NCI-H82 treated with DMSO at 0.1 percent for 48 hours (cell line): ENCODE measurements around the gene CACNA2D2.

Experiments
- DNase-seq: peaks from one replicate; lab custom pipeline; 2025; ENCODE audit not compliant: unreplicated experiment; lab: John Stamatoyannopoulos, UW

CACNA2D2 gene

DNA sequence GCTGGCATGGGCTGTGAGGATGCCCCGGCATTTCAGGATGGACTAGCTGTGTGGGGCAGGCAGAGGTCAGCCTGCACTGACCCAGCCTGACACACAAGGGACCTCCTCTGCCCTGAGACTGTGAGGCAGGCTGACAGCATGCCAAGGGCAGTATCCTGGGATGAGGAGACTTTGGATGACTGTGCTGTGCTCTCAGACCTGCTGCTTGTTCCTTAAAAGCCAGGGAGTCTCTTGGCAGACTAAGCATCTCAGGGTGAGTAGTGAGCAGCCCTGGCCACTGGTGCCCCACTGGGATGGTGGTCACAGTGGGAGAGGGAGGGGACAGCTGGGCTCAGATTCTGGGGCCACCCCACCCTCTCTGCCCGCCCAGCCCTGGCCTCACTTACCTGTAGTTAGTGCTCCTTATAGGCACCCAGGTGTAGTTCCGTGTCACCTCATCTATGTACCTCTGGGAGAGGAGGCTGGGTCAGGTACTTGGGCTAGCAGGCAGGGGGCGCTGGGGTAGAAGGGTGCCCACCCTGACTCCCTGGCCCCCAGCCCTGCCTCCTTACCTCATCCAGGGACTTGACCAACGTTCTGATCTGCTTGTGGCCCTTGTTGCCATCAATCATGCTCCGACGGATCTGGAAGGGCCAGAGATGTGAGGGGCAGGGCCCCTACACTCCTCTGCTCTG lies 128.0 kb downstream of the CACNA2D2 start:
- no peak for DNase-seq

DNA sequence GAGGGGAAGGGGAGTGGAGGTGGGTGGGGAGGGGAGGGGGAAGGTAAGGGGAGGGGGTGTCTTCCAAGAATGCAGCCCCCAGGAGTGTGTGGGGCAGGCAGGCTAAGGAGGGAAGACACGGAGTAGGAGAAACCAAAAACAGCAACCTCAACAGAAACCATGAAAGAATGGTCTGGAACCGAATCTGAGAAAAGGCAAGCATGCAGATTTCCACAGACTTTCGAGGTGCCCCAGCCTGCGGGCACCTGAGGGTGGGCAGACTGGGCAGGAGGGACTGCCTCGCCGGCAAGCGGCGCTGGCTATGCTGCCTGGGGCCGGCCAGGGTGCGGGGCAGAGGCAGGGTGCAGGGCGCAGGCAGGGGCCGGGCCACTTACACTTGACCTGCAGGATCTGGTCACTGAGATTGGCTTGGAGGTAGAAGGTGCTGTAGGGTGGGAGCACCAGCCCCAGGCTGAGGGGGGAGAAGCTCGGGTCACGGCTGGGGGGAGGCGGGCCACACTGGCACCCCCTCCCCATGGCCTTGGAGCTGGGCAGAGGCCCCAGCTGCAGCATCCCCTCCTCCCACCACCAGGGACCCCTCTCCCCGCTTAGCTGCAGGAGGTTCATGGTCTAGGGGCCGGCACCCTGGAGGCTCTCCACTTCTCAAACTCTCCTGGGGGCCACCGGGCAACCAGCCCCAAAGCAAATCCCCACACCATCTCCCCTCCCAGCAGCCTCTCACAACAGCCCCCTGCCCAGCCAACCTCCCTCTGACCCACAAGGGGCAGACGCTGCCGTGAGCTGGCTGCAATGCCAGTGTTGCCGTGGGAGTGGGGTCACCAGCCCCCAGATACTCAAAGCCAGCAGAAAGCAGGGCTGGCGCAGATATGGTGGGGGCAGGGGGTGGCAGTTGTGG lies 128.8 kb downstream of the CACNA2D2 start:
- DNase-seq: no peak

DNA sequence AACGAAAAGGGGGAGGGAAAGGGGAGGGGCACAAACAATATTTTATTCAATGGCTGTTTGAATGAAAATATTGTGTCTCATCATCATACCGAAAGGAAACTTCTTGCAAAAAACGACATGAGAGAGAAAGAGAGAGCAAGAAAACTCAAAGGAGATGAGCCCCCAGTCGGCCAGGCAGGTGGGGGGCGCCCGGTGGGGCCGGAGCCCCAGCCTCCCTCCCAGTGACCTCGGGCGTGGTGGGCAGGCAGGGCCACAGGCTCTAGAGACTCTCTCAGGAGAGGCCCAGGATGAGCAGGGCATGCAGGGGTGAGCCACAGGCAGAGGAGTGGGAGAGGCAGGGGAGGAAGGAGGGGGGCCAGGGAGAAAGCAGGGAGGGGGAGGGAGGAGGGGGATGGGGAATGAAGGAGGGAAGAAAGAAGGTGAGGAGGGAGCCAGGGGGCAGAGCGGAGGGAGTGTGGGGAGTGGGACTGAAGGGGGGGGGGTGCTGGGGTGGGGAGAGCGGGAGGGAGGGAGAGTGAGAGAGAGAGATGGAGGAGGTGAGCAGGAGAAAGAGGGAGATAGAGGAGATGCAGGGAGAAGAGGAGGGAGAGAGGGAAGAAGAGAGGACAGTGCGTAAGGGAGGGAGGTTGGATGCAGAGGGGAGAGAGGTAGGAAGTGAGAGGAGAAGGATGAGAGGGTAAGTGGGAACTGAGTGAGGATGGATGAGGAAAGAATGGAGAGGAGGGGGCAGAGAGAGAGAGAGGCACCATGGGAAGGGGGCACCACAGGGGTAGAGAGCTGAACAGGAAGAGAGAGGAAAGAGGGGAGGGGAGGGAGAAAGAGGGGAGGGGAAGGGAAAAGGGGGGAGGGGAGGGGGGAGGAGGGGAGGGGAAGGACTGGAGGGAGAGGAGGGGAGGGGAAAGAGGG lies 130.0 kb downstream of the CACNA2D2 start:
- DNase-seq: no peak

DNA sequence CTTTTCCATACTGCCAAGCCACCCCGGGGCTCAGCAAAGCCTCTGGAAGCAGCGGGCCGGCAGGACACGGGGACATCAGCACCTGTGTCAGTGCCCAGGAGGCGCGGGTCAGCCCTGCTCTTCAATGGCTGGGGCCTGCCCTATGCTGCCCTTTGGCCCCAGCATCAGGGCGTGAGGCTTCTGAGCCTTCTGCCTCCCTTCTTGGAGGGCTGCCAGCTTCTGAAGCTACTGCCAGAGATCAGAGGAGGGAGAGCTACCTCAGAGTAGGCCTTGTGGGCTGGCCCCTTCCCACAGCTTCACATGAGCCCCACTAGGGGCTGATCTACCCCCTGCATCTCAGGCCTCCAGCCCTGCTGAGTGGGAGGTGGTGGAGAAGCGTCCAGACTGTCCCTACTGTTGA lies 131.1 kb downstream of the CACNA2D2 start:
- DNase-seq: peak; percentile 34

DNA sequence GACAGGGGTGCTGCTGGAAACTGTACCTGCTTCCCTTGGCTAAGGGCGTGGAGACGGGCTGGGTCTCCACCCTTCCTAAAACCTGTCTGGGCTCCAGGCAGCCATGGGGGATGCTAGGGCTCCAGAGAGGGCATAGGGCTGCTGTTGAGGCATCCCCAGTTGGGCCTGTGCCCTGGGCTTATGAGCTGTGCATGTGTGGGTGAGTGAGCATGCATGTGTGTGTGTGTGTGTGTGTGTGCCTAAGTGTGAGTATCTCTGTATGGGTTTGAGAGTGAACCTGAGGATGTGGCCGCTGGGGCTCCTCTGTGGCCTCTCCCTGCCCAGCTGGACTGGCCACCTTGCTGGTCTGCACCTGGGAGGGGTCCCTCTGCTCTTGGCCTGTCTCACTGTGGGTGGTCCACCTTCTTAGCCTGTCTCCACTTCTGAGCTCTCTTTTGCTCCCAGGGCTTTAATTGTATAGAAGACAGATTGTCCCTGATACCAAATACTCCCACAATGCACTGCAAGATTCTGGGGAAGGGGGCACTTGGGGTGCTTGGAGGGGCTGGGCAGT lies 132.2 kb downstream of the CACNA2D2 start:
- DNase-seq: no peak

DNA sequence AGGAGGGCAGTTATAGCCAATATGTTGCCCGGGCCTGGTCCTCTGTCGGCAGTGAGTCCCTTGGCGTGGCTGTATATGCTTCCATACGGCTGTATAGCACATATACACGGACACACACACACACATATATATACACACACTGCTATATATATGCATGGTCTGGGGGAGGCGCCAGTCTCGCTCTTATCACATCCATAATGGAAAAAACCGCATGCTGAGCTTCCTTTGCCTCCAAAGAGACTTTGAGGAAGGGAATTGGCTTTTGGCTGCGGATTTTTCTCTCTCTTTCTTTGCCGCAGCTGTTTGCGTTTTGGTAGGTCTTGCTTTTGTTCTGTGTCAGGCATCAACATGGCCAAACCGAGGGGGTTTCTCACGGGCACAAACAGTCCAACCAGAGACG lies 132.8 kb downstream of the CACNA2D2 start:
- no peak for DNase-seq

DNA sequence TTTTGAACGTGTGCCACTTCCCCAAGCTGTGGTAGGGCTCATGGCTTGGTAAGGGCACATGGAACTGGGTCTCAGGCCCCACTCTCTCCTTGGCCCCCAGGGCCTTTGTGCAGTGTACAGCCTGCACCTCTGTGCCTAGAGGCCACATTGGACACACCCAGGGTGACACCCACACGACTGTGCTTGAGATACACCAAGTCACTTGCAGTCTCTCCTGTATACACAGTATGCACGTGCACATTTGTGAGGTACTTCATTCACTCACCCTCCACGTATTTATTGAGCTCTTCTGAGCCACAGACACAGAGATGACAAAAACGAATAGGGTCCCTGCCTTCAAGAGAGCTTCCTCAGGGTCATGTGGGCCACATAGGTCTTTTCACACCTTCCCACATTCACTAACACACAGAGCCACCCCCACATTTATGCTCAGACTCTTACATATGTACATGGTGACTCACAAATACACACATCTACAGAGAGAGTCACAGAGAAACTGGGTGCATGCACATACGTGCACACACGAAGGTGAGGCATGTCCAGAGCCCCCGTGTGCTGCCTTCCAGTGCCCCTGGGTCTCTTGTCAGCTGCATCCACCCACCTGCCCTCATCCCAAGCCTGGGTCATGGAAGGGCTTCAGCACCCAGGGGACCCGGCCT lies 134.3 kb downstream of the CACNA2D2 start:
- no peak for DNase-seq

DNA sequence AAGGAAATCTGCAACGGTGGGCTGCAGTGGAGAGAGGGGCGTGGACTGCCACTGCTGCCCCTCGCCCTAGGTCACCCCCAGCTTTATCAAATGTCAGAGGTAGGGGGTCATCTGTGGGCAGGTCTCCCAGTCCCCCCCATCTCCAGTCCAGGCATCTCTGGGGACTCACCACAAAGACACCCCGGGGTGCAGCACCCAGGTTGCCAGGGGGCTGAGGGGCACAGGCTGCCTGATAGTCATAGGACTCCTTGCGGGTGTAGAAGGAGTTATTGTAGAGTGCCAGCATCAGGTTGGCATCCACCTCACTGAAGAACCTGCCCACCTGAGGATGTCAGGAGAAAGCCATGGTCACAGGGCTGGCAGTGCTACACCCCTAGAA lies 137.6 kb downstream of the CACNA2D2 start:
- DNase-seq: no peak

DNA sequence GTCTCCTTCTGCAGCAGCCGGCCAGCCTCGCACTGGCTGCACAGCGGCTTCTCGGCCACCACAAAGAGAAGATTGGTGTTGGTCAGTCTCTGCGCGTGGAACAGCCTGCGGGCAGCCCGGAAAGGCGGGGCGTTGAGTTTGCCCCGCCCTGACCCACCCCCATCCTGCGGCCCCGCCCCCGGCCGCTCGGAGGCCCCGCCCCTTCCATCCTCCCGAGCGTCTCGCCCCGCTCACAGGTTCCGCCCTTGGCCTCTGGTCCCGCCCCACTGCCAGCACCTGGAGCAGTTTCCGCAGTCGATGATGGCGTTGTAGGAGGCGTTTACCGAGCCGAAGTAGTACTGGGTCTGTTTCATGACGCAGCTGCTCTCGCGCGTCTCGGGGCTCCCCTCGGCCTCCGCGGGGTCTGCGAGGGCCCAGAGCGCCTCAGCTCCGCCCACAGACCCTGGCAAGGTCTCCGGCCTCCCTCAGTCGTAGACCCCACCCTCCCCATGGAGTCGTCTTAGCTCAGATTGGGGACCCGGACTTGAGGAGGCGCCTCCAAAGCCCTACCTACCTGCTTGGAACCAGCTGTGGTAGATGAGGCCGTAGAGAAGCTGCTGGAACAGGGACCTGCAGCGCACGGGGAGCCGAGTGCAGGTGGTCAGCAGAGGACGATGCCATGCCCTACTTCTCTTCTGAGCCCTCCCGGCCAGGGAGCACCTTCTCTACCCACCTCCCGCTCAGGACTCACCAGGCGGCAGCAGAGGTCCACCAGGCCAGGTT lies 138.2 kb downstream of the CACNA2D2 start:
- DNase-seq: peak; percentile 16

DNA sequence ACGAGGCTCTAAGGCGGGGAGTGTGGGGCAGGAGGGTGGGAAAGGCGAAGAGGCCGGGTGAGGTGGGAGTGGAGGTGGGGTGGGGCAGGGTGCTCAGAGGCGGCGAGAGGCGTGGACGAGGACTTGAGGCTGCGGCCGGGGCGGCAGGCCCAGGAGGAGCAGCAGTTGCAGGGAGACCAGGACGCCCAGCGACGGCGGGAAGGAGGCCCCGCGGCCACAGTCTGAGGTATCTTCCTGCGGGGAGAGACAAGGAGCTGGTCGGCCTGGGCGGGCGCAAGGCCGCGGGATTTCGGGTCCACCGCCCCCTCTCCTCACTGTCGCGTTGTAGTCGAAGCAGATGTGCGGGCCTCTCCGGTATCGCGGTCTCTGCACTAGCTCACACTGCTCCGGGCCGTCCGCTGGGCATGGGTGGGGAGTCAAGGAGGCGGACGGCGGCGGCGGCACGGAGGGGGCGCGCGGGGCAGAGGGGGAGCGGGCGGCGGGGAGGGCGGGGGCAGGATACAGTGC lies 138.8 kb downstream of the CACNA2D2 start:
- DNase-seq: no peak

DNA sequence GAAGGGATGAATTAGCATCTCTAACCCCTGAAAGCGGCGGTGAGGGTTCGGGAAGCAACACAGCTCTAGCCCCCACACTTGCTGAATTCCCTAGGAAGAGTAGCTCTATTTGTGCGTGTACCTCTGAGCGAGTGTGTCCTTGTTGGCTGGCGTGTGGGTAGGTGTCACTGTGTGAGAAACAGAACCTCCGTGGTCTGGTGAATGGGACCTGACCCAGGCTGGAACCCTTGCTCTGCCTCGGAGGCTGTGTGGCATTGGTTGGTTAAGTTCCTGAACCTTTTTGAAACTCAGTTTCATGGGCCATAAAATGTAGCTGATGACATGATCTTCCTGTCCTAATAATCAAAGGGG lies 143.7 kb downstream of the CACNA2D2 start:
- DNase-seq: no peak

DNA sequence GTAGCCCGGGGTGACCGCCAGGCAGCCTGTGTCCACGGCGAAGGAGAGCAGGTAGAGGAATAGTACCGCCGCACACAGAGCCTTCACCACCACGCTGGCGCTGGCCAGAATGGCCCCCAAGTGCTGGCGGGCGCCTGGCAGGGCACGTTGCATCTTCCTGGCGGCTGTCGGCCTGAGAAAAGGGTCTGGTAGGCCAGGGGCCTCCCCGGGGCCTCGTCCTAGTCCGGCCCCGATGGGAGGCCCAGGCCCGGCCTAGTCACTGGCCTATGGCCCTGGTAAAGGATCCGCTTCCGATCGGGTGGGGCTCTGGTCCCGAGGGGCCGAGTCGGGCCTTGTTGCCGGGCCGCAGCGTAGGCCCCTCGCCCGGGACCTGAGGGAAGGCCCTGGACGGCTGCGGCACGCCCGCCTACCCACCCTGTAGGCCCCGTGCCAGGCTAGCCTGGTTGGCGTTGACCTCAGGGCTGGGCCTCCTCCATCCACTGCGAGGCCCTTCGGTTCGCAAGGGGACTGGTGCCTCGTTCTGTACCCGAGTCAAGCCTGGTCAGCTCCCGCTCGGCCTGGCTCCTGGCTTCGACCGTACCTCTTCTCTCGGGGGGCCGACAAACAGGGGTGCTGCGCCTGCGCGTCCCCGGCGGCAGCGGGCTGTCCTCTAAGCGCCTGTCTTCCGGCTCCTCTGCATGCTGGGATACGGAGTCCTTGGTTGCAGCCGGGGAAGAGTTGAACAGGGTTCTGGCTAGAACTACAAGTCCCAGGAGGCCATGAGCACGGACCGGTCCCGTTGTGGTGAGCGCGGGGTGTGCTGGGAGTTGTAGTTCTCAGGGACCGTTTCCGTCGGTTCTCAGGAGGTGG lies 144.3 kb downstream of the CACNA2D2 start, which contains the start of gene TMEM115:
TMEM115 (minus strand) TSS at position 611 of the 849 bp plus-strand sequence; CDS start at position 153, 458 bp downstream.
- DNase-seq: peak; percentile 92

DNA sequence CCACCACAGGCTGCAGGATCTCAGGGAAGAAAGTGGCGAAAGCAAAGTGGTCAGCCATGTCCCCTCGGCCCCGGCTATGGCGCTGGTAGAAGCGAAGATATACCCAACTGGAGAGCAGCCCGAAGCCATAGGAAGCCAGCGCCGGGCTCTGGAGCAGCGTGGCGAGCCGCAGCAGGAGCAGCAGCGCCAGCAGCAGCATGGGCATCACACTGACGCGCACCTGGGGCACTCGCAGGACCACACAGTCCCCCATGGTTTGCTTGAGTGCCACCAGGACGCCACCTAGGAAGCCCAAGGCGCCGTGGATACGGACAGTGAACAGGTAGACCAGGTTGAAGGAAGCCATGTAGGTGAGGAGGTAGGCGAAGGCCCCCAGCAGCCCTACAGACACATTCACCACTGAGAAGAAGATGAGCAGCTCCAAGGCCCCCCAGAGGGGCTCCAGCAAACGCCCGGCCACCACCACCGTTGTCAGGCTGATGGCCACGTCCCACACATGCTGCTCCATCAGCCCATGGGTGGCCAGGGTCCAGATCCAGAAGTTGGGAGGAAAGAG lies 145.0 kb downstream of the CACNA2D2 start:
- DNase-seq: no peak

DNA sequence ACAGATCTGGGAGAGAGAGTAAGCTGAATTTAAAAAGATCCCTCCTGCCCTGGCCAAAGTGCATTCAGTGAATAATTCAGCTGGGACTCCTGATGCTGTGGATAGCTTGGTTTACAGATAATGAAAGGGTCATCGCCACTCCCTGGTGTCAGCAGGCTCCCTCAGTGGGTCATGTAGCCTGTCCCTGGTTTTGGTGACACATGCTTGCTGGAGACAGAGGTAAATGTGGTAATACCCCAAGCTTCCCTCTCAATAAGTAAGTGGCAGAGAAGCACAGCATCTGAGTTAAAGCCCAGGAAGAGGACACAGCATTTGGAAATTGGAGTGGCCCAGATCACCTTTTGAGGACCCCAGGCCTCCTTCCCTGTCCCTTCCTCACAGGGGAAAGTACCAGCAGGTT lies 146.0 kb downstream of the CACNA2D2 start:
- DNase-seq: no peak

DNA sequence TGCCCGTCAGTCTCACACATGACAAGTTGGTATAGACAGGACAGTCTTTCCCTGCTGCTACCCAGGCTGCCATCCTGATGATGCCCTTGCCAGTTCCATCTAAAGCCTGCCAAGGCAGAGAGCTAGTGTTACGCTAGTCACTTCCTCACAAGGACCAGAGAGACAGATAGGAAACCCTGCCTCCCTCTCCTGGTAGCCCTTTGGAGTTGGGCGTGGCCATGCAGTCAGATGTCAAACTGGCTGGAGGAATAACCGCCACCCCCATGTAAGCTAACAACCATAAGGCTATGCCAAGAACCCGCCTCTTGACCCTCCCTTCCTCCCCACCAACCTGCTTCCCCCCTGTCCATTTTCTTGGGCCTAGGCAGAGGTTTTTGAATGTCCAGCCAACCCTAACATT lies 146.9 kb downstream of the CACNA2D2 start:
- no peak for DNase-seq

DNA sequence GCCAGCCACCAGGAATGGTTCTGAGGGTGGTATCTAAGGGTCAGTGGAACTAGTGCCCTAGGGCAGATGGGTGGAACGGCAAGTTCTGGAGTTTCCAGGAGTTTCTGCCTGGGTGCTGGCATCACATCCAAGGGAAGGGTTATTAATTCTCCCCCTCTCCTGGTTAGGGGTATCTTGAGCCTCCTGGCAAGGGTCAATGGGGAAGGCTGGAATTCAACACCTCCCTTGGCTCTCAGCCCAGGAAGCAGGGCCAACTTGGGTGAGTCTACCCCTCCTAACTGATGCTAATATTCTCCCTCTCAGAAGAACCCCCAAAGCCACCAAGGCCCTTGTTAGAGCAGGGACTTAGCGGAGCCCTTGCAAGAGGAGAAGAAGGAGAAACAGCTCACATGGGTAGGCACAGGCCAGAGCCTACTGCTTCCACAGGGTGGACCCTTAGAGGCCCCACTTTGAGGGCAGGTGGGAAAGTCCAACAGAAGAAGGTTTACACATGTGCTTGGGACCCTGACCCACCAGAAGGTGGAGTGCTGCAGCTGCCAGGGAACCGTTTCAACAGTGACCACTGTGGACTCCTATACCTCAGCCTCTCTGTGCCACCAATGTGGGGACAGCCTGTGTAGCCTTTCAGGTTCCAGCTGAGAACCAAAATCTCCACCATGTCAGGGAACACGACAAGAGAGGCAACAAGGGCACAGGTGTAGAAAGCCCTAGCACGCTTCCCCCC lies 147.4 kb downstream of the CACNA2D2 start:
- no peak for DNase-seq

DNA sequence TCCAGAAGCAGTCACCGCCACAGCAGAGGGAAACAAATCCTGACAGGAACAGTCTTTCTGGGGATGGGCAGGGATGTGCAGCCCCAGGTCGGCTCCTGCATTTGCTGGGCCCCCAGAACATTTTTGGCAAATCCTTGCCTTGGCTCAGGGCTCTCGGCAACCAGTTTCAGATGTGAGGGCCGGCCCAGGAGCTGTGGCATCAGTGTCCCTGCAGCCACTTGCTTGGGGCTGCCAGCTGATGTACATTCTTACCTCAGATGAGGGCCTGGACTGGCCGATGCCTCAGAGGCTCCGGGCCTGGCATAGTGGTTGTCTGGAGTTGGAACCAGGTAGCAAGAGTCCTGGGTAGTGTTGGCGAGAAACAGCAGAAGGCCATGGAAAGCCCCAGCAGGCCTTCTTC lies 148.6 kb downstream of the CACNA2D2 start:
- DNase-seq: no peak
